IMR-90 (cell line): ENCODE data around the gene CATSPER1.

Experiments used
- POLR2A ChIP-seq: IDR thresholded peaks from 2 replicates; pipeline ENCODE4 v1.6.1; 2012; ENCODE audit warnings: mild to moderate bottlenecking, low read depth, low read length
- TF ChIP-seq, protein P1 (sequence below): conservative IDR thresholded peaks from 2 replicates; pipeline ENCODE4 v1.5.1; 2012; ENCODE audit warnings: mild to moderate bottlenecking, low read depth, low read length, improper control_type of control experiment

DNA sequence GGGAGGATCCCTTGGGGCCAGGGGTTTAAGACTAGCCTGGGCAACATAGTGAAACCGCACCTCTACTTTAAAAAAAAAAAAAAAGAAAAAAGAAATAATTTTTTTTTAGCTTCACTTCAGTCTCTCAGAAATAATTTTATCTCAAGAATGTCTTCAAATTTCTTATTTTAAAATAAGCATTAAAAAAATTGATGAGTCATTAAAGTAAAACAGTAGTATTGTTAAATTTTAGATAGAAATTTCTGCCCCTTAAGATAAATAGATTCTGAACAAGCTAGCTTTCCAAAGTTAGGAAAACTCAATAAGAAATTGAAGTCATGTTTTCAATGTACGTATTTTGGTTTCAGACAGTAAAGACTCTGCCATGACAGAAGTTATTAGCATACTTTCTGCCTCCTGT, 36.1 kb upstream of the CATSPER1 start:
- TF ChIP-seq, protein P1, sequence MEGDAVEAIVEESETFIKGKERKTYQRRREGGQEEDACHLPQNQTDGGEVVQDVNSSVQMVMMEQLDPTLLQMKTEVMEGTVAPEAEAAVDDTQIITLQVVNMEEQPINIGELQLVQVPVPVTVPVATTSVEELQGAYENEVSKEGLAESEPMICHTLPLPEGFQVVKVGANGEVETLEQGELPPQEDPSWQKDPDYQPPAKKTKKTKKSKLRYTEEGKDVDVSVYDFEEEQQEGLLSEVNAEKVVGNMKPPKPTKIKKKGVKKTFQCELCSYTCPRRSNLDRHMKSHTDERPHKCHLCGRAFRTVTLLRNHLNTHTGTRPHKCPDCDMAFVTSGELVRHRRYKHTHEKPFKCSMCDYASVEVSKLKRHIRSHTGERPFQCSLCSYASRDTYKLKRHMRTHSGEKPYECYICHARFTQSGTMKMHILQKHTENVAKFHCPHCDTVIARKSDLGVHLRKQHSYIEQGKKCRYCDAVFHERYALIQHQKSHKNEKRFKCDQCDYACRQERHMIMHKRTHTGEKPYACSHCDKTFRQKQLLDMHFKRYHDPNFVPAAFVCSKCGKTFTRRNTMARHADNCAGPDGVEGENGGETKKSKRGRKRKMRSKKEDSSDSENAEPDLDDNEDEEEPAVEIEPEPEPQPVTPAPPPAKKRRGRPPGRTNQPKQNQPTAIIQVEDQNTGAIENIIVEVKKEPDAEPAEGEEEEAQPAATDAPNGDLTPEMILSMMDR, result no peak
- TF ChIP-seq POLR2A, result no peak
